Upper lobe of left lung (tissue), 4 donors: ENCODE results near the gene IL6R.
"Not testable (repeated sequence)": the region's sequence is repeated elsewhere in the genome, so short reads cannot be mapped to it uniquely, and the experiment has no call there.

Experiments
- CTCF ChIP-seq, 6 experiments: fragments of 450-650 bp in 4 of 6; fragments of 200-600 bp in 2 of 6; sonication (generic) in 2 of 6; IDR thresholded peaks; one replicate each; pipeline ENCODE4 v1.5.1; 2016 to 2019; ENCODE audit warnings: antibody characterized with exemption in 6 of 6
- POLR2A ChIP-seq, 4 donors: fragments of 450-650 bp; IDR thresholded peaks; one replicate each; pipeline ENCODE4 v1.5.1; 2016 to 2017; ENCODE audit warnings: antibody characterized with exemption in 4 of 4, mild to moderate bottlenecking in 2 of 4
- POLR2AphosphoS5 ChIP-seq, 2 donors: sonication (generic); formaldehyde crosslinking; IDR thresholded peaks; one replicate each; pipeline ENCODE4 v1.5.1; 2017; ENCODE audit warnings: antibody characterized with exemption in 2 of 2

- not testable (repeated sequence) for TF ChIP-seq CTCF, POLR2AphosphoS5, POLR2A (IDR thresholded peaks at IDR 0.05)
Observed at GRCh38 chr1:154422049-154422448, 16.9 kb downstream of the IL6R start.
